Measurements from ENCODE around the gene AP2A1. TPM values are rescaled to one million over a fixed set of nuclear protein-coding genes. Genes with fewer than 3 reads are reported as not detected.

The AP2A1 gene
- total and polyA plus RNA-seq, 10 of the 15 experiments (the other 5 are each of a cell fraction or from before 2014, with no cell fraction given), result 0.68 to 78.8 (median 33.8) TPM

DNA sequence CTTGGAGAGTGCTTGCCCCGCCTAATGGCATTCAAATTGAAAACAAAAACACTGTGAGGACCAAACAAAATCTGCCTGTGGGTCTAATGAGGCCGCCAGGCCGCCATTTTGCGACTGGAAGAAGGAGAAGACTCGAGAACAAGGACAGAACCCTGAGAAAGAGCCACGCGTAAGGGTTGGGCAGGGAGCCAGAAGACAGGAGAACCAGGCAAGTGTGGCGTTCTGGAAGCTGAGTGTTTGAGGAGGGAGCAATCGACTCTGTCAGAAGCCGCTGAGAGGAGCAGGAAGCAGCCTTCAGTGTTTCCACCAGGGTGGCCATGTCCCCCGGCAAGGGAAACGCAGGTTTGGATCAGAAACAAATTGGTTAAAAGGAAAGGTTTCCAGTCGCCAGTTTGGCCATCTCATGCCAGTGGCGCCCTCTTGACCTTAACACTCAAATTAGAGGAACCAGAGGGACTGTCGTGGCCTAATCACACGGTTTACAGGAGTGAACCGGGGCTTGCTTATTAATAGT lies 74.0 kb downstream of the AP2A1 start:
- TF ChIP-seq CHD4 (IDR thresholded peaks at IDR 0.05) (no peak), PML (IDR thresholded peaks at IDR 0.05; ENCODE audit: low read length) (no peak)
- Histone ChIP-seq H3K4me3 (no peak overlapping the region), H2AFZ (ENCODE audit: control insufficient read depth, low read depth, low read length) (no peak overlapping the region), H3K9me3 (replicated peaks; ENCODE audit: control insufficient read depth, insufficient read depth, low read length) (no peaks in the 10 kb centered on the region), H3K79me2 (ENCODE audit: control insufficient read depth, insufficient read depth, low read length) (no peaks in the 10 kb centered on the region), H3K9ac (ENCODE audit: control insufficient read depth, insufficient read depth, low read length) (no peak overlapping the region), H3K27ac (ENCODE audit: control insufficient read depth, insufficient read depth) (no peak overlapping the region), H3K27me3 (replicated peaks in 1 of 2; ENCODE audit: control insufficient read depth in 2 of 2, insufficient read depth in 2 of 2, low read length in 1 of 2) (no peaks in the 10 kb centered on the region), H3K4me2 (ENCODE audit: control insufficient read depth, insufficient read depth) (no peak overlapping the region), H4K20me1 (ENCODE audit: control insufficient read depth, insufficient read depth) (no peaks in the 10 kb centered on the region), H3K36me3 (ENCODE audit: control insufficient read depth in 2 of 2, insufficient read depth in 2 of 2, low read length in 1 of 2) (peaks cover 6 to 10% of the 10 kb centered on the region in 2 experiments), H3K4me1 (ENCODE audit: control insufficient read depth, insufficient read depth, low read length) (peaks cover 13% of the 10 kb centered on the region)
- no TSS peak for BruUV-seq (replicated peaks)
- ChIA-PET CTCF (no interaction called here), POLR2A (no interaction called here), RAD21 (ENCODE audit: unreplicated experiment) (interaction anchor here (1.1 kb wide), 1 partner anchor 74 kb away, joined by 6 read pairs; the partner anchor contains the start of gene AP2A1), SMC1A (ENCODE audit: uncharacterized antibody, unreplicated experiment) (no interaction called here)
- WGBS (ENCODE audit: insufficient coverage, insufficient replicate concordance, low lambda C conversion rate, missing lambda C conversion rate), result 91% methylated on average over 17 of the region's 17 CpGs
- intact Hi-C loops (cut with micrococcal nuclease; ENCODE audit: unreplicated experiment) (no loop called here), in situ Hi-C loops (cut with MboI) (no loop called here)
- ATAC-seq, result no peak
- no peak for FAIRE-seq
- no peak for DNase-seq (ENCODE audit: low read depth, low spot score)

DNA sequence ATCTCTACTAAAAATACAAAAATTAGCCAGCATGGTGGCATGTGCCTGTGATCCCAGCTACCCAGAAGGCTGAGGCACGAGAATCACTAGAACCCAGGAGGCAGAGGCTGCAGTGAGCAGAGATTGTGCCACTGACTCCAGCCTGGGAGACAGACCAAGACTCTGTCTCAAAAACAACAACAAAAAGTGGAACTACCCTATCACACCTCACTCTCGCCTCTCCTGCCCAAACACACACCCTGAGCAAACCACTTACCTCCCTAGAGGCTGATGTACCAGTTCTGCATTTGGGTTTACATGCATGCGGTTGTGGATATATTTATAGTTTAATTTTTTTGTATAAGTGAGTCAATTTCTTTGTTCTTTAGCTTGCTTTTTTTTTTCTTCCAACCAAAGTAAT lies 76.5 kb downstream of the AP2A1 start:
- Histone ChIP-seq H3K79me2 (ENCODE audit: control insufficient read depth, insufficient read depth, low read length) (no peaks in the 10 kb centered on the region), H3K4me2 (ENCODE audit: control insufficient read depth, insufficient read depth) (no peak overlapping the region), H3K4me1 (ENCODE audit: control insufficient read depth, insufficient read depth, low read length) (peaks cover 16% of the 10 kb centered on the region), H4K20me1 (ENCODE audit: control insufficient read depth, insufficient read depth) (no peaks in the 10 kb centered on the region), H3K27me3 (replicated peaks in 1 of 2; ENCODE audit: control insufficient read depth in 2 of 2, insufficient read depth in 2 of 2, low read length in 1 of 2) (no peaks in the 10 kb centered on the region), H3K9me3 (replicated peaks; ENCODE audit: control insufficient read depth, insufficient read depth, low read length) (no peaks in the 10 kb centered on the region; the same call in 2 of the 3 replicates), H3K27ac (ENCODE audit: control insufficient read depth, insufficient read depth) (no peak overlapping the region), H2AFZ (ENCODE audit: control insufficient read depth, low read depth, low read length) (no peak overlapping the region), H3K9ac (ENCODE audit: control insufficient read depth, insufficient read depth, low read length) (no peak overlapping the region), H3K4me3 (no peak overlapping the region), H3K36me3 (ENCODE audit: control insufficient read depth in 2 of 2, insufficient read depth in 2 of 2, low read length in 1 of 2) (peaks cover 0 to 2% of the 10 kb centered on the region in 2 experiments; a peak in 2 of 4 replicates)
- WGBS (ENCODE audit: insufficient coverage, insufficient replicate concordance, low lambda C conversion rate, missing lambda C conversion rate), result 2% methylated on average over 3 of the region's 3 CpGs
- ATAC-seq, result peak; percentile 95
- ChIA-PET RAD21 (ENCODE audit: unreplicated experiment) (interaction anchor here (0.6 to 0.9 kb wide), 2 partner anchors 54 to 465 kb away, joined by 3 read pairs; partner anchors contain the start of gene IL4I1), SMC1A (ENCODE audit: uncharacterized antibody, unreplicated experiment) (interaction anchor here (1.3 to 1.4 kb wide), 3 partner anchors 24 to 30 kb away, joined by 3 read pairs; partner anchors contain the start of genes FUZ and MED25), CTCF (no interaction called here), POLR2A (interaction anchor here (0.6 to 1.3 kb wide), 7 partner anchors 24 to 483 kb away, joined by 3 to 8 read pairs (median 4); no protein-coding TSS in a partner anchor)
- intact Hi-C loops (cut with micrococcal nuclease; ENCODE audit: unreplicated experiment) (no loop called here), in situ Hi-C loops (cut with MboI) (no loop called here)
- peak; percentile 34 for DNase-seq (ENCODE audit: low read depth, low spot score)
- BruUV-seq (replicated peaks), result no TSS peak
- FAIRE-seq, result no peak
- TF ChIP-seq CHD4 (IDR thresholded peaks at IDR 0.05) (no peak), MXI1 (IDR thresholded peaks at IDR 0.05; ENCODE audit: low read depth, low read length) (no peak), SREBF1 (IDR thresholded peaks at IDR 0.05; ENCODE audit: low read length) (no peak), CHD2 (IDR thresholded peaks at IDR 0.05; ENCODE audit: borderline replicate concordance, low read depth, low read length) (0 out of 2 replicates have a peak, but pooled peaks have one; percentile 25), FOS (IDR thresholded peaks at IDR 0.05; ENCODE audit: borderline replicate concordance, extremely low read depth, insufficient read length) (no peak), ZSCAN29 (IDR thresholded peaks at IDR 0.05) (no peak)
- TF ChIP-seq, protein P1, sequence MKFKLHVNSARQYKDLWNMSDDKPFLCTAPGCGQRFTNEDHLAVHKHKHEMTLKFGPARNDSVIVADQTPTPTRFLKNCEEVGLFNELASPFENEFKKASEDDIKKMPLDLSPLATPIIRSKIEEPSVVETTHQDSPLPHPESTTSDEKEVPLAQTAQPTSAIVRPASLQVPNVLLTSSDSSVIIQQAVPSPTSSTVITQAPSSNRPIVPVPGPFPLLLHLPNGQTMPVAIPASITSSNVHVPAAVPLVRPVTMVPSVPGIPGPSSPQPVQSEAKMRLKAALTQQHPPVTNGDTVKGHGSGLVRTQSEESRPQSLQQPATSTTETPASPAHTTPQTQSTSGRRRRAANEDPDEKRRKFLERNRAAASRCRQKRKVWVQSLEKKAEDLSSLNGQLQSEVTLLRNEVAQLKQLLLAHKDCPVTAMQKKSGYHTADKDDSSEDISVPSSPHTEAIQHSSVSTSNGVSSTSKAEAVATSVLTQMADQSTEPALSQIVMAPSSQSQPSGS (IDR thresholded peaks at IDR 0.05; ENCODE audit: low read length), result no peak
- TF ChIP-seq, protein P2, sequence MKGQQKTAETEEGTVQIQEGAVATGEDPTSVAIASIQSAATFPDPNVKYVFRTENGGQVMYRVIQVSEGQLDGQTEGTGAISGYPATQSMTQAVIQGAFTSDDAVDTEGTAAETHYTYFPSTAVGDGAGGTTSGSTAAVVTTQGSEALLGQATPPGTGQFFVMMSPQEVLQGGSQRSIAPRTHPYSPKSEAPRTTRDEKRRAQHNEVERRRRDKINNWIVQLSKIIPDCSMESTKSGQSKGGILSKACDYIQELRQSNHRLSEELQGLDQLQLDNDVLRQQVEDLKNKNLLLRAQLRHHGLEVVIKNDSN (IDR thresholded peaks at IDR 0.05; ENCODE audit: borderline replicate concordance, extremely low read length, insufficient read depth, low read depth, low read length), result no peak
- TF ChIP-seq, protein P3, sequence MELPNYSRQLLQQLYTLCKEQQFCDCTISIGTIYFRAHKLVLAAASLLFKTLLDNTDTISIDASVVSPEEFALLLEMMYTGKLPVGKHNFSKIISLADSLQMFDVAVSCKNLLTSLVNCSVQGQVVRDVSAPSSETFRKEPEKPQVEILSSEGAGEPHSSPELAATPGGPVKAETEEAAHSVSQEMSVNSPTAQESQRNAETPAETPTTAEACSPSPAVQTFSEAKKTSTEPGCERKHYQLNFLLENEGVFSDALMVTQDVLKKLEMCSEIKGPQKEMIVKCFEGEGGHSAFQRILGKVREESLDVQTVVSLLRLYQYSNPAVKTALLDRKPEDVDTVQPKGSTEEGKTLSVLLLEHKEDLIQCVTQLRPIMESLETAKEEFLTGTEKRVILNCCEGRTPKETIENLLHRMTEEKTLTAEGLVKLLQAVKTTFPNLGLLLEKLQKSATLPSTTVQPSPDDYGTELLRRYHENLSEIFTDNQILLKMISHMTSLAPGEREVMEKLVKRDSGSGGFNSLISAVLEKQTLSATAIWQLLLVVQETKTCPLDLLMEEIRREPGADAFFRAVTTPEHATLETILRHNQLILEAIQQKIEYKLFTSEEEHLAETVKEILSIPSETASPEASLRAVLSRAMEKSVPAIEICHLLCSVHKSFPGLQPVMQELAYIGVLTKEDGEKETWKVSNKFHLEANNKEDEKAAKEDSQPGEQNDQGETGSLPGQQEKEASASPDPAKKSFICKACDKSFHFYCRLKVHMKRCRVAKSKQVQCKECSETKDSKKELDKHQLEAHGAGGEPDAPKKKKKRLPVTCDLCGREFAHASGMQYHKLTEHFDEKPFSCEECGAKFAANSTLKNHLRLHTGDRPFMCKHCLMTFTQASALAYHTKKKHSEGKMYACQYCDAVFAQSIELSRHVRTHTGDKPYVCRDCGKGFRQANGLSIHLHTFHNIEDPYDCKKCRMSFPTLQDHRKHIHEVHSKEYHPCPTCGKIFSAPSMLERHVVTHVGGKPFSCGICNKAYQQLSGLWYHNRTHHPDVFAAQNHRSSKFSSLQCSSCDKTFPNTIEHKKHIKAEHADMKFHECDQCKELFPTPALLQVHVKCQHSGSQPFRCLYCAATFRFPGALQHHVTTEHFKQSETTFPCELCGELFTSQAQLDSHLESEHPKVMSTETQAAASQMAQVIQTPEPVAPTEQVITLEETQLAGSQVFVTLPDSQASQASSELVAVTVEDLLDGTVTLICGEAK (IDR thresholded peaks at IDR 0.05; ENCODE audit: borderline replicate concordance), result no peak

Data from GM12878 (cell line).